ENCODE results near the gene ORAI2.
"Not testable (repeated sequence)": the region's sequence is repeated elsewhere in the genome, so short reads cannot be mapped to it uniquely, and the experiment has no call there.

The ORAI2 gene

GRCh38 chr7:102469972-102470825, 36.8 kb downstream of the ORAI2 start:
- DNase-seq: no peak

GRCh38 chr7:102471791-102472125, 38.4 kb downstream of the ORAI2 start:
- no peak for DNase-seq

GRCh38 chr7:102472126-102473041, 39.0 kb downstream of the ORAI2 start:
- no peak for DNase-seq

- no peak for DNase-seq
Observed at GRCh38 chr7:102473271-102473991, 40.1 kb downstream of the ORAI2 start.

- DNase-seq: not testable (repeated sequence)
Observed at GRCh38 chr7:102474116-102474515, 40.7 kb downstream of the ORAI2 start.

GRCh38 chr7:102474736-102475435, 41.5 kb downstream of the ORAI2 start:
- DNase-seq: not testable (repeated sequence)

GRCh38 chr7:102478314-102479208, 45.2 kb downstream of the ORAI2 start, which contains the start of gene POLR2J:
Gene POLR2J, minus strand, starts transcription at chr7:102478922. Its CDS starts 62 bp downstream, at chr7:102478860.
- peak; percentile 100 for DNase-seq

- not testable (repeated sequence) for DNase-seq
Observed at GRCh38 chr7:102479209-102479584, 45.8 kb downstream of the ORAI2 start.

- DNase-seq: peak; percentile 72 to 73
Observed at GRCh38 chr7:102479982-102480637, 46.7 kb downstream of the ORAI2 start.

- not testable (repeated sequence) for DNase-seq
Observed at GRCh38 chr7:102481962-102482361, 48.6 kb downstream of the ORAI2 start.

- not testable (repeated sequence) for DNase-seq
Observed at GRCh38 chr7:102484317-102484716, 50.9 kb downstream of the ORAI2 start.

GRCh38 chr7:102490529-102491075, 57.2 kb downstream of the ORAI2 start:
- DNase-seq: peak; percentile 71 to 75

- DNase-seq: peak; percentile 26 to 37
Observed at GRCh38 chr7:102493220-102493935, 60.0 kb downstream of the ORAI2 start.

- peak; percentile 34 to 35 for DNase-seq
Observed at GRCh38 chr7:102494026-102494425, 60.7 kb downstream of the ORAI2 start.

GRCh38 chr7:102494473-102495149, 61.2 kb downstream of the ORAI2 start:
- DNase-seq: not testable (repeated sequence)

GRCh38 chr7:102496861-102497260, 63.5 kb downstream of the ORAI2 start:
- not testable (repeated sequence) for DNase-seq

GRCh38 chr7:102497308-102497707, 63.9 kb downstream of the ORAI2 start:
- DNase-seq: not testable (repeated sequence)

GRCh38 chr7:102498321-102498720, 64.9 kb downstream of the ORAI2 start:
- DNase-seq: not testable (repeated sequence)

GRCh38 chr7:102503141-102503540, 69.8 kb downstream of the ORAI2 start:
- not testable (repeated sequence) for DNase-seq

All from activated T-cell treated with anti-CD3 and anti-CD28 coated beads, Interleukin-2, amount 50 U/mL, for 48 hours (primary cell).